Hematopoietic multipotent progenitor cell (in vitro differentiated cells): ENCODE results near the gene AKT2. TPM values are rescaled to one million over a fixed set of nuclear protein-coding genes. Genes with fewer than 3 reads are reported as not detected.
"Not testable (repeated sequence)": the region's sequence is repeated elsewhere in the genome, so short reads cannot be mapped to it uniquely, and the experiment has no call there.

Source experiments
- DNase-seq, 3 donors: peaks; one replicate each; pipeline ENCODE4 v3.0.0-alpha.2; 2011 to 2015; ENCODE audit warnings: low read depth in 2 of 3, low spot score in 2 of 3
- total RNA-seq: library from RNA; depleted of rRNA; stranded (reverse); fragments of >200 nt; gene quantifications from one replicate; pipeline ENCODE4 v1.2.3, GENCODE V29; 2012

Gene AKT2
- total RNA-seq, 1 donor = 112 TPM

- DNase-seq = no peak
Observed at GRCh38 chr19:40223135-40223822, 61.9 kb downstream of the AKT2 start.

- DNase-seq = peak; percentile 59 to 95 (median 88)
Observed at GRCh38 chr19:40221858-40222619, 63.1 kb downstream of the AKT2 start.

GRCh38 chr19:40220674-40221073, 64.5 kb downstream of the AKT2 start:
- DNase-seq = no peak

GRCh38 chr19:40219721-40220276, 65.3 kb downstream of the AKT2 start:
- DNase-seq = no peak

DNA sequence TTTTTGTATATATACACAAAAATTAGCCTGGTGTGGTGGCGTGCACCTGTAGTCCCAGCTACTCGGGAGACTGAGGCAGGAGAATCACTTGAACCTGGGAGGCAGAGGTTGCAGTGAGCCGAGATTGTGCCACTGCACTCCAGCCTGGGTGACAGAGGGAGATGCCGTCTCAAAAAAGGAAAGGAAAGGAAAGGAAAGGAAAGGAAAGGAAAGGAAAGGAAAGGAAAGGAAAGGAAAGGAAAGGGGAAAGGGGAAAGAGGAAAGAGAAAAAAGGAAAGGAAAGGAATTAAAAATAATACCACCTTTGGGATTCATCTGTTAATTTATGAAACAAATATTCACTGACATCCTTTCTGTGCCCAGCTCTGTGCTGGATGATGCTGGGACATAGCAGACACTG, 66.1 kb downstream of the AKT2 start:
- not testable (repeated sequence) for DNase-seq

DNA sequence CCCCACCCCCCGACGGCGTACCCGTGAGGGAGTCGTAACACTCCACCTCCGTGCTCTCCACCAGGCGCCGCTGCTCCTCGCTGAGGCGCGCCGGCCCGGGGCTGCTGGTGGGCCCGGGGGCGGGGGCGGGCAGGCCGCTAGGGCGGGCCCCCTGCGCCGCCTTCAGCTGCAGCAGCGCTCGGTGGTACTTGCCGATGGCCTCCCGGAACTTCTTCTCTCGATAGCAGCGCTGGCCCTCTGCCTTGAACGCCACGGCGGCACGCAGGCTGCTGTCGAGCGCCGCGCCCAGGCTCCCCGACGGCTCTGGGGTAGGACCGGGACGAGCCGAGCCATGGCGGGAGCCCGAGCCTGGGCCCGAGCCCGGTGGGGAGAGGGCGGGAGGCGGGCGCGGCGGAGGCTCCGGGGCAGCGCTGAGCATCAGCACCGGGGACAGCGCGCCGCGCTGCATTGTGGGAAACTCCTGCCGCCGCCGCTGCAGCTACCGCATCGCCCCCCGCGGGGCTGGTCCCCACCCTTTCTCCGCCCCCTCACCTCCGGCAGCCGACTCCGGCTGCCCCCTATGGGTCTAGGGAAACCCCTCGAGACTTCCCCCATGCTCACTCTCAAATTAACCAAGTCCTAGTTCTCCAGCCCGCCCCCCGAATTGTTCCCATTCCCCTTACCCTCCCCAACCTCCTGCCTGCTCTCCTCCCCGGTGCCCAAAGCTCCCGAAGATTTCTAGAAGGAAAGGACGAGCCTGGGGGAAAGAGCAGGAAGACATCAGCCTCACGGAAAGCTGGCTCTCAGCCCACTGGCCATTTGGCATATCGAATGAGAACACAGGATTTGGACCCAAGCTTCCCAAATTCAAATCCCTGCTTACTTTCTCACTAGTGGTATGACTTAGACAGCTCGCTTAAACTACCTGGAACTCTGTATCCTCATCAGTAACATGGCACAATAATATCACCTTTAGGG, 66.9 kb downstream of the AKT2 start, which contains the start of gene TTC9B:
TTC9B (minus strand) TSS at position 451 of the 957 bp plus-strand sequence; CDS start at position 448, 3 bp downstream.
- peak in 2 of 3 donors; percentile 69 to 73 for DNase-seq

DNA sequence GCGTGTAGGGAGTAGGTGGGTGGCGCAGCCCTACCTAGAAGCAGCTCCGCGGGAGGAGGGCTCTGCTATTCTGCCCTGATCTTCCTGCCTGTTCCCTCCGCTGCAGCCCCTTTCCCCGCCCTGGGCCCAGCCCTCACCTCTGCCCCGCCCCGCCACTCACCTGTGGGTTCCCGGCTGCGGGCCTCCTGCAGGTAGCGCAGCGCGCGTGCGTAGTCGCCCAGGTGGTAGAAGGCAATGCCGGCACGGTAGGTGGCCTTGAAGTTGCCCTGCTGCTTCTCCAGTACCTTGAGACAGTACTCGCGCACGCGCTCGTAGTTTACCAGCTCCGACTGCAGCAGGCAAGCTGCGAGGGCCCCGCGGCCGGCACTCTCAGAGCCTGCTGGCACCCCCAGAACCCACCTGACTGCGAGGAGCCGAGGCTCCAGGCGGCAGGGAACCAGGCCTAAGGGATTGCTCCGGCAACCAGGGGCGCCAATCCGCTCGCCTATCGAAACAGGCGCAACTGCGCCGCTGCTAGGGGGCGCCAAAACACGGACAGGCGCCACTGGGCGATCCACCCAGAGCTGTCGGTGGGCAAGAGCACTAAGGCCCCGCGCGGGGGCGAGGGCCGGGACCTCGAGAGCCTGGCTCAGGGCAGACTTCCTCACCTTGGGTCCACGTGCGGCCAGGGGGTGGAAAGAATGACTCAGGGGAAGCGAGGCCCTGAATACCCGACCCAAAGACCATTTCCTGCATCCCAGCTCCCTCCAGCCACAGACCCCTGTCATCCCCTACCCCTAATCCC, 67.9 kb downstream of the AKT2 start:
- peak in 2 of 3 donors; percentile 33 to 39 for DNase-seq

DNA sequence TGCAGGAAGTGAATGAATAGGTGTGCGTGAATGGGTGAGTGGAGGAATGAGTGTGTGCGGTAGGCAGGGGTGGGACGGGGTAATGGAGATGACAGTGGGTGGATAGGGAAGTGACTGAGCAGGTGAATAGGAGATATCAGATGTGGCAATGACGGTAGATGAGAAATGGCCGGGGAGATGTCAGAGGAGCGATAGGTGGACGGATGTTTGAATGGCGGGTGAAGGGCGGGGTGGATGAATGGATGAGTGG, 68.4 kb downstream of the AKT2 start:
- no peak for DNase-seq

GRCh38 chr19:40216013-40216776, 69.0 kb downstream of the AKT2 start:
- DNase-seq = no peak

GRCh38 chr19:40214936-40215335, 70.2 kb downstream of the AKT2 start:
- DNase-seq = no peak

DNA sequence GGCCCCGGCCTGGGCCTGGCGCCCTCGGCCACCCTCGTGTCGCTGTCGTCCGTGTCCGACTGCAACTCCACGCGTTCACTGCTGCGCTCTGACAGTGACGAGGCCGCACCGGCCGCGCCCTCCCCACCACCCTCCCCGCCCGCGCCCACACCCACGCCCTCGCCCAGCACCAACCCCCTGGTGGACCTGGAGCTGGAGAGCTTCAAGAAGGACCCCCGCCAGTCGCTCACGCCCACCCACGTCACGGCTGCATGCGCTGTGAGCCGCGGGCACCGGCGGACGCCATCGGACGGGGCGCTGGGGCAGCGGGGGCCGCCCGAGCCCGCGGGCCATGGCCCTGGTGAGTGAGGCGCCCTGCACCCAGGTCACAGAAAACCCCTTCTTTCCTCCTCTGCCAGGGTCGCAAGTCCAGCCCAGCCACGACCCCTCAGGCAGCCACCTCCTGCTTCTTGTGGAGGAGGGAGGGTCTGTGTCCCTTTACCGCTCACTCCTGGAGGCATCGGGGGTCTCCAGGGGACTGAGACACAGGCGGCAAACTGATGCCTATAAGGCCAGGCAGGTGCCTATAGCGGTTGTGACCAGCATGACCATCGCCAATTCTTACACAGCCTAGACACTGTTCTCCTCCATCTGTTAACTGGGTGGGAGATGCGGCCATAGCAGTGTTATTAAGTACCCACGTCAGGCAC, 71.1 kb downstream of the AKT2 start:
- no peak for DNase-seq

- DNase-seq = no peak
Observed at GRCh38 chr19:40213251-40213829, 71.8 kb downstream of the AKT2 start.

- no peak for DNase-seq
Observed at GRCh38 chr19:40210889-40211288, 74.3 kb downstream of the AKT2 start.

GRCh38 chr19:40208602-40209001, 76.5 kb downstream of the AKT2 start:
- DNase-seq = no peak

GRCh38 chr19:40205760-40206159, 79.4 kb downstream of the AKT2 start:
- no peak for DNase-seq

GRCh38 chr19:40204381-40204780, 80.8 kb downstream of the AKT2 start:
- DNase-seq = no peak

DNA sequence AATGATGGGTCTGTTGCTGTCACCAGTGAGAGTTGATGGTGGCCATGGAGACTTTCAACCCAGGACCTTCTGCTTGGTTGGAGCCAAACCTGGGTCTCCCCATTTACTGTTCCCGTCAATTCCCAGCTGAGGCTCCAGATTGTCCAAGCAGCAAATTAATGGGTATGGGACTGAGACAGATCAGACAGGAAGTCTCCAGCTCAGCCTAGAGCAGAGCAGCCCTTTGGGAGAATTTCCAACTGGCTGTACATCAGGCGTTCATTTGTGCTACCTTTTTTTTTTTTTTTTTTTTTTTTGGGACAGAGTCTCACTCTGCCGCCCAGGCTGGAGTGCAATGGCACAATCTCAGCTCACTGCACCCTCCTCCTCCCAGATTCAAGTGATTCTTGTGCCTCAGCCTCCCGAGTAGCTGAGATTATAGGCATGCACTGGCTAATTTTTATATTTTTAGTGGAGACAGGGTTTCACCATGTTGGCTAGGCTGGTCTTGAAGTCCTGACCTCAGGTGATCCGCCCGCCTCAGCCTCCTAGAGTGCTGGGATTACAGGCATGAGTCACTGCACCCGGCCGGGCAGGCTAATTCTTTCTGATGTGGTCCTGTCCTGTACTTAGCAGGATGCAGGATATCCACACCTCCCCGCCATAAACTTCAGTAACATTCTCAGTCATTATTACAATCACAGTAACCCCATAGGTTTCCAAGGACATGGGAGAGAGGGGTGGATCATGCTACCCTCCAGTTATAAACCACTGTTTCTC, 84.6 kb downstream of the AKT2 start:
- no peak for DNase-seq
